Esophagus squamous epithelium (tissue), 4 donors: ENCODE measurements around the gene GFPT1.

Experiments
- CTCF ChIP-seq, 6 experiments: fragments of 450-650 bp in 4 of 6; fragments of 200-600 bp in 2 of 6; sonication (generic) in 2 of 6; IDR thresholded peaks; one replicate each; pipeline ENCODE4 v1.5.1; 2016 to 2019; ENCODE audit warnings: antibody characterized with exemption in 6 of 6, mild to moderate bottlenecking in 4 of 6, moderate library complexity in 4 of 6
- POLR2A ChIP-seq, 4 donors: fragments of 450-650 bp; IDR thresholded peaks; one replicate each; pipeline ENCODE4 v1.6.1; 2017; ENCODE audit warnings: antibody characterized with exemption in 4 of 4, mild to moderate bottlenecking in 4 of 4, moderate library complexity in 3 of 4

GRCh38 chr2:69306393-69306821 is 80.6 kb downstream of the GFPT1 start:
- TF ChIP-seq CTCF (IDR thresholded peaks at IDR 0.05): no peak
- TF ChIP-seq POLR2A (IDR thresholded peaks at IDR 0.05): no peak
